HepG2 (cell line): Measurements from ENCODE around the gene RHBG. TPM values are rescaled to one million over a fixed set of nuclear protein-coding genes. Genes with fewer than 3 reads are reported as not detected.

Source experiments
- BORCS8-MEF2B ChIP-seq: sonication (generic); formaldehyde crosslinking; IDR thresholded peaks from 2 replicates; pipeline ENCODE4 v1.8.0; 2022; ENCODE audit warnings: mild to moderate bottlenecking, missing genetic modification reagents
- KDM3A ChIP-seq: IDR thresholded peaks from 2 replicates; pipeline ENCODE4 v1.6.1; 2018; ENCODE audit warnings: low read depth, missing compliant biosample characterization
- NFIC ChIP-seq: IDR thresholded peaks from 2 replicates; pipeline ENCODE4 v1.6.1; 2012; ENCODE audit warnings: mild to moderate bottlenecking, low read length, inconsistent platforms
- SALL1 ChIP-seq: sonication (generic); formaldehyde crosslinking; IDR thresholded peaks from 2 replicates; pipeline ENCODE4 v1.8.0; 2022; ENCODE audit warnings: mild to moderate bottlenecking, missing genetic modification reagents
- SOX13 ChIP-seq, 3 experiments: fragments of 450-650 bp in 1 of 3; sonication (generic) in 1 of 3; formaldehyde crosslinking in 1 of 3; IDR thresholded peaks in 2 of 3; conservative IDR thresholded peaks in 1 of 3; 2 replicates each; pipeline versions ENCODE4 v1.5.0 to v1.6.1; 2016 to 2020; ENCODE audit warnings: antibody characterized with exemption in 1 of 3, mild to moderate bottlenecking in 1 of 3, missing compliant biosample characterization in 1 of 3, missing genetic modification reagents in 1 of 3, moderate library complexity in 1 of 3
- ZBTB8A ChIP-seq: sonication (generic); formaldehyde crosslinking; IDR thresholded peaks from 2 replicates; pipeline ENCODE4 v1.4.0; 2020; ENCODE audit warnings: mild to moderate bottlenecking, low read depth, missing genetic modification reagents, borderline replicate concordance
- ZFP90 ChIP-seq: sonication (generic); formaldehyde crosslinking; IDR thresholded peaks from 2 replicates; pipeline ENCODE4 v1.8.0; 2022; ENCODE audit warnings: missing genetic modification reagents, mild to moderate bottlenecking, inconsistent platforms, borderline replicate concordance
- ZNF232 ChIP-seq: sonication (generic); formaldehyde crosslinking; IDR thresholded peaks from 2 replicates; pipeline ENCODE4 v1.4.0; 2020; ENCODE audit warnings: missing genetic modification reagents, borderline replicate concordance
- ZNF558 ChIP-seq: sonication (generic); formaldehyde crosslinking; IDR thresholded peaks from 2 replicates; pipeline ENCODE4 v1.9.0; 2022; ENCODE audit warnings: mild to moderate bottlenecking, missing genetic modification reagents, borderline replicate concordance
- ZNF703 ChIP-seq: sonication (generic); formaldehyde crosslinking; IDR thresholded peaks from 2 replicates; pipeline ENCODE4 v1.5.1; 2020; ENCODE audit warnings: missing genetic modification reagents, mild to moderate bottlenecking, moderate library complexity, borderline replicate concordance
- ZNF816 ChIP-seq: sonication (generic); formaldehyde crosslinking; IDR thresholded peaks from 2 replicates; pipeline ENCODE4 v1.8.0; 2022; ENCODE audit warnings: missing genetic modification reagents, mild to moderate bottlenecking, borderline replicate concordance
- polyA plus RNA-seq, 8 experiments: library from polyadenylated mRNA; depleted of rRNA in 3 of 8; stranded (reverse) in 7 of 8; unstranded in 1 of 8; fragments of >200 nt; fragmentation: Illumina TruSeq in 4 of 8; extraction: Trizol in 4 of 8; gene quantifications; 2 replicates each; pipeline versions ENCODE4 v1.2.1 to v1.2.3, GENCODE V29; 2011 to 2016; ENCODE audit warnings: low read depth in 4 of 8, missing spikeins in 1 of 8, mixed read lengths in 1 of 8; ENCODE audit not compliant: insufficient read depth in 1 of 8
- total RNA-seq, 5 experiments: library from RNA; depleted of rRNA; stranded (reverse); fragments of >200 nt; fragmentation: Illumina TruSeq; extraction: Trizol; gene quantifications; 2 replicates each; pipeline ENCODE4 v1.2.3, GENCODE V29; 2016; ENCODE audit warnings: low read depth in 1 of 5
- TF ChIP-seq, protein P1 (sequence below): sonication (generic); formaldehyde crosslinking; IDR thresholded peaks from 2 replicates; pipeline ENCODE4 v1.4.0; 2020; ENCODE audit warnings: missing genetic modification reagents, mild to moderate bottlenecking, borderline replicate concordance
- TF ChIP-seq, protein P2 (sequence below): sonication (generic); formaldehyde crosslinking; IDR thresholded peaks from 2 replicates; pipeline ENCODE4 v1.5.1; 2020; ENCODE audit warnings: mild to moderate bottlenecking, missing genetic modification reagents
- TF ChIP-seq, protein P3 (sequence below): sonication (generic); formaldehyde crosslinking; IDR thresholded peaks from 2 replicates; pipeline ENCODE4 v1.4.0; 2020; ENCODE audit warnings: missing genetic modification reagents
- TF ChIP-seq, protein P4 (sequence below): sonication (generic); formaldehyde crosslinking; IDR thresholded peaks from 2 replicates; pipeline ENCODE4 v1.4.0; 2020; ENCODE audit warnings: missing genetic modification reagents, borderline replicate concordance
- TF ChIP-seq, protein P5 (sequence below): sonication (generic); formaldehyde crosslinking; IDR thresholded peaks from 2 replicates; pipeline ENCODE4 v1.4.0; 2020; ENCODE audit warnings: missing genetic modification reagents

Gene RHBG
- total and polyA plus RNA-seq, 2 of the 13 experiments (the other 11 are each of a cell fraction or from before 2014, with no cell fraction given): 61.8 to 73.5 TPM

DNA sequence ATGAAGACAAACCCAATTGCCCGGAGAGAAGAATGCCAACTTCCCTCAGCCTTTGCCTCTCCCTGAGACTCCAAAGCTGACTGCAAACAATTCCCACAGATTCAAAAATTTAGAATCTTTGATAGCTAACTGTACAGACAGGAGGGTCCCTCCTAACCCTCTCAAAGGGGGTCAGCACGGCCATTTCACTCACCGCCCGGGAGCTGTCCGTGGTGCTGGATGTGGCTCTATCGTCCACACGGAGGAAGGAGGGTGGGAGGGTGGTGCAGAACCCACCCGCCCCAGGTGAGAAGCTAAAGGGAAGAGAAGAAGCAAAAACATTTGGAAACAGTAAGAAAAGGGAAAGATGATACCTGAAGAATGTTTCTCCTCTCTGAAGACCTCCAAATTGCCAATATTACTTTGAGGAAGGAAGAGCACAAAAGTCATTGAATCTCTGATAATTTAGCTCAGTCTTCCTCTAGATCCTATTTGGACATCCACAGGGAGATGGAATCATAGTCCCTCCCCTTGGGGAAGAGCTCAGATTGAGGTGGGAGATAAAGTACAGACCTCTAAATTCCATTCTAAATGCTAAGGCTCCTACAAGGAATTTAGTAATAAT, 45.6 kb downstream of the RHBG start (continued):
- TF ChIP-seq ZBTB8A (no peak), ZNF703 (CRISPR knock-in tag) (no peak), SALL1 (peak; percentile 54), ZNF558 (CRISPR knock-in tag) (no peak), BORCS8-MEF2B (0 out of 2 replicates have a peak, but pooled peaks have one; percentile 20), KDM3A (CRISPR knock-in tag) (no peak), ZNF816 (CRISPR knock-in tag) (no peak), NFIC (no peak), SOX13 (IDR thresholded peaks at IDR 0.05) (no peak), SOX13 (CRISPR knock-in tag; conservative IDR thresholded peaks at IDR 0.05 in 1 of 2, IDR thresholded peaks at IDR 0.05 in 1 of 2) (no peak), ZFP90 (no peak), ZNF232 (CRISPR knock-in tag) (peak; percentile 68; the same call in 1 of the 2 replicates)
- TF ChIP-seq, protein P1, sequence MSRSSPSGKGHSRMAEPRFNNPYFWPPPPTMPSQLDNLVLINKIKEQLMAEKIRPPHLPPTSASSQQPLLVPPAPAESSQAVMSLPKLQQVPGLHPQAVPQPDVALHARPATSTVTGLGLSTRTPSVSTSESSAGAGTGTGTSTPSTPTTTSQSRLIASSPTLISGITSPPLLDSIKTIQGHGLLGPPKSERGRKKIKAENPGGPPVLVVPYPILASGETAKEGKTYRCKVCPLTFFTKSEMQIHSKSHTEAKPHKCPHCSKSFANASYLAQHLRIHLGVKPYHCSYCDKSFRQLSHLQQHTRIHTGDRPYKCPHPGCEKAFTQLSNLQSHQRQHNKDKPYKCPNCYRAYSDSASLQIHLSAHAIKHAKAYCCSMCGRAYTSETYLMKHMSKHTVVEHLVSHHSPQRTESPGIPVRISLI (CRISPR knock-in tag): no peak
- TF ChIP-seq, protein P2, sequence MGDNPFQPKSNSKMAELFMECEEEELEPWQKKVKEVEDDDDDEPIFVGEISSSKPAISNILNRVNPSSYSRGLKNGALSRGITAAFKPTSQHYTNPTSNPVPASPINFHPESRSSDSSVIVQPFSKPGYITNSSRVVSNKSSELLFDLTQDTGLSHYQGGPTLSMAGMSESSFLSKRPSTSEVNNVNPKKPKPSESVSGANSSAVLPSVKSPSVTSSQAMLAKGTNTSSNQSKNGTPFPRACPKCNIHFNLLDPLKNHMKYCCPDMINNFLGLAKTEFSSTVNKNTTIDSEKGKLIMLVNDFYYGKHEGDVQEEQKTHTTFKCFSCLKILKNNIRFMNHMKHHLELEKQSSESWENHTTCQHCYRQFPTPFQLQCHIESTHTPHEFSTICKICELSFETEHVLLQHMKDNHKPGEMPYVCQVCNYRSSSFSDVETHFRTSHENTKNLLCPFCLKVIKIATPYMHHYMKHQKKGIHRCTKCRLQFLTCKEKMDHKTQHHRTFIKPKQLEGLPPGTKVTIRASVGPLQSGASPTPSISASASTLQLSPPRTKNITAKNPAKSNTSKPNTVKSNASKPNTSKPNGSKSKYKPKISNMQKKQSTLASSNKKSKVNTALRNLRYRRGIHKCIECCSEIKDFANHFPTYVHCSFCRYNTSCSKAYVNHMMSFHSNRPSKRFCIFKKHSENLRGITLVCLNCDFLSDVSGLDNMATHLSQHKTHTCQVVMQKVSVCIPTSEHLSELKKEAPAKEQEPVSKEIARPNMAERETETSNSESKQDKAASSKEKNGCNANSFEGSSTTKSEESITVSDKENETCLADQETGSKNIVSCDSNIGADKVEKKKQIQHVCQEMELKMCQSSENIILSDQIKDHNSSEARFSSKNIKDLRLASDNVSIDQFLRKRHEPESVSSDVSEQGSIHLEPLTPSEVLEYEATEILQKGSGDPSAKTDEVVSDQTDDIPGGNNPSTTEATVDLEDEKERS: no peak
- TF ChIP-seq, protein P3, sequence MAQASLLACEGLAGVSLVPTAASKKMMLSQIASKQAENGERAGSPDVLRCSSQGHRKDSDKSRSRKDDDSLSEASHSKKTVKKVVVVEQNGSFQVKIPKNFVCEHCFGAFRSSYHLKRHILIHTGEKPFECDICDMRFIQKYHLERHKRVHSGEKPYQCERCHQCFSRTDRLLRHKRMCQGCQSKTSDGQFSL (CRISPR knock-in tag): no peak
- TF ChIP-seq, protein P4, sequence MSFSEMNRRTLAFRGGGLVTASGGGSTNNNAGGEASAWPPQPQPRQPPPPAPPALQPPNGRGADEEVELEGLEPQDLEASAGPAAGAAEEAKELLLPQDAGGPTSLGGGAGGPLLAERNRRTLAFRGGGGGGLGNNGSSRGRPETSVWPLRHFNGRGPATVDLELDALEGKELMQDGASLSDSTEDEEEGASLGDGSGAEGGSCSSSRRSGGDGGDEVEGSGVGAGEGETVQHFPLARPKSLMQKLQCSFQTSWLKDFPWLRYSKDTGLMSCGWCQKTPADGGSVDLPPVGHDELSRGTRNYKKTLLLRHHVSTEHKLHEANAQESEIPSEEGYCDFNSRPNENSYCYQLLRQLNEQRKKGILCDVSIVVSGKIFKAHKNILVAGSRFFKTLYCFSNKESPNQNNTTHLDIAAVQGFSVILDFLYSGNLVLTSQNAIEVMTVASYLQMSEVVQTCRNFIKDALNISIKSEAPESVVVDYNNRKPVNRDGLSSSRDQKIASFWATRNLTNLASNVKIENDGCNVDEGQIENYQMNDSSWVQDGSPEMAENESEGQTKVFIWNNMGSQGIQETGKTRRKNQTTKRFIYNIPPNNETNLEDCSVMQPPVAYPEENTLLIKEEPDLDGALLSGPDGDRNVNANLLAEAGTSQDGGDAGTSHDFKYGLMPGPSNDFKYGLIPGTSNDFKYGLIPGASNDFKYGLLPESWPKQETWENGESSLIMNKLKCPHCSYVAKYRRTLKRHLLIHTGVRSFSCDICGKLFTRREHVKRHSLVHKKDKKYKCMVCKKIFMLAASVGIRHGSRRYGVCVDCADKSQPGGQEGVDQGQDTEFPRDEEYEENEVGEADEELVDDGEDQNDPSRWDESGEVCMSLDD (CRISPR knock-in tag): no peak
- TF ChIP-seq, protein P5, sequence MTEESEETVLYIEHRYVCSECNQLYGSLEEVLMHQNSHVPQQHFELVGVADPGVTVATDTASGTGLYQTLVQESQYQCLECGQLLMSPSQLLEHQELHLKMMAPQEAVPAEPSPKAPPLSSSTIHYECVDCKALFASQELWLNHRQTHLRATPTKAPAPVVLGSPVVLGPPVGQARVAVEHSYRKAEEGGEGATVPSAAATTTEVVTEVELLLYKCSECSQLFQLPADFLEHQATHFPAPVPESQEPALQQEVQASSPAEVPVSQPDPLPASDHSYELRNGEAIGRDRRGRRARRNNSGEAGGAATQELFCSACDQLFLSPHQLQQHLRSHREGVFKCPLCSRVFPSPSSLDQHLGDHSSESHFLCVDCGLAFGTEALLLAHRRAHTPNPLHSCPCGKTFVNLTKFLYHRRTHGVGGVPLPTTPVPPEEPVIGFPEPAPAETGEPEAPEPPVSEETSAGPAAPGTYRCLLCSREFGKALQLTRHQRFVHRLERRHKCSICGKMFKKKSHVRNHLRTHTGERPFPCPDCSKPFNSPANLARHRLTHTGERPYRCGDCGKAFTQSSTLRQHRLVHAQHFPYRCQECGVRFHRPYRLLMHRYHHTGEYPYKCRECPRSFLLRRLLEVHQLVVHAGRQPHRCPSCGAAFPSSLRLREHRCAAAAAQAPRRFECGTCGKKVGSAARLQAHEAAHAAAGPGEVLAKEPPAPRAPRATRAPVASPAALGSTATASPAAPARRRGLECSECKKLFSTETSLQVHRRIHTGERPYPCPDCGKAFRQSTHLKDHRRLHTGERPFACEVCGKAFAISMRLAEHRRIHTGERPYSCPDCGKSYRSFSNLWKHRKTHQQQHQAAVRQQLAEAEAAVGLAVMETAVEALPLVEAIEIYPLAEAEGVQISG (CRISPR knock-in tag): 0 out of 2 replicates have a peak, but pooled peaks have one; percentile 15
